Ishikawa (cell line): ENCODE measurements around the gene RAB22A.

ENCODE experiments used
- CREB1 ChIP-seq: IDR thresholded peaks from 2 replicates; pipeline ENCODE4 v1.6.1; 2012; ENCODE audit warnings: low read depth
- EGR1 ChIP-seq: IDR thresholded peaks from 2 replicates; pipeline ENCODE4 v1.6.1; 2012
- EP300 ChIP-seq: IDR thresholded peaks from 2 replicates; pipeline ENCODE4 v1.6.1; 2012; ENCODE audit warnings: borderline replicate concordance
- TF ChIP-seq, protein P1 (sequence below): IDR thresholded peaks from 2 replicates; pipeline ENCODE4 v1.6.1; 2012; ENCODE audit warnings: low read depth, mild to moderate bottlenecking

GRCh38 chr20:58268936-58269619 lies 40.4 kb upstream of the RAB22A start:
- TF ChIP-seq, protein P1, sequence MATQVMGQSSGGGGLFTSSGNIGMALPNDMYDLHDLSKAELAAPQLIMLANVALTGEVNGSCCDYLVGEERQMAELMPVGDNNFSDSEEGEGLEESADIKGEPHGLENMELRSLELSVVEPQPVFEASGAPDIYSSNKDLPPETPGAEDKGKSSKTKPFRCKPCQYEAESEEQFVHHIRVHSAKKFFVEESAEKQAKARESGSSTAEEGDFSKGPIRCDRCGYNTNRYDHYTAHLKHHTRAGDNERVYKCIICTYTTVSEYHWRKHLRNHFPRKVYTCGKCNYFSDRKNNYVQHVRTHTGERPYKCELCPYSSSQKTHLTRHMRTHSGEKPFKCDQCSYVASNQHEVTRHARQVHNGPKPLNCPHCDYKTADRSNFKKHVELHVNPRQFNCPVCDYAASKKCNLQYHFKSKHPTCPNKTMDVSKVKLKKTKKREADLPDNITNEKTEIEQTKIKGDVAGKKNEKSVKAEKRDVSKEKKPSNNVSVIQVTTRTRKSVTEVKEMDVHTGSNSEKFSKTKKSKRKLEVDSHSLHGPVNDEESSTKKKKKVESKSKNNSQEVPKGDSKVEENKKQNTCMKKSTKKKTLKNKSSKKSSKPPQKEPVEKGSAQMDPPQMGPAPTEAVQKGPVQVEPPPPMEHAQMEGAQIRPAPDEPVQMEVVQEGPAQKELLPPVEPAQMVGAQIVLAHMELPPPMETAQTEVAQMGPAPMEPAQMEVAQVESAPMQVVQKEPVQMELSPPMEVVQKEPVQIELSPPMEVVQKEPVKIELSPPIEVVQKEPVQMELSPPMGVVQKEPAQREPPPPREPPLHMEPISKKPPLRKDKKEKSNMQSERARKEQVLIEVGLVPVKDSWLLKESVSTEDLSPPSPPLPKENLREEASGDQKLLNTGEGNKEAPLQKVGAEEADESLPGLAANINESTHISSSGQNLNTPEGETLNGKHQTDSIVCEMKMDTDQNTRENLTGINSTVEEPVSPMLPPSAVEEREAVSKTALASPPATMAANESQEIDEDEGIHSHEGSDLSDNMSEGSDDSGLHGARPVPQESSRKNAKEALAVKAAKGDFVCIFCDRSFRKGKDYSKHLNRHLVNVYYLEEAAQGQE: no peak
- TF ChIP-seq EP300: no peak
- no peak for TF ChIP-seq CREB1
- TF ChIP-seq EGR1: no peak
